IMR-90 (cell line): ENCODE measurements around the gene ACSL6. TPM values are rescaled to one million over a fixed set of nuclear protein-coding genes. Genes with fewer than 3 reads are reported as not detected.

Experiments
- ATAC-seq: fragments of 200-7000 bp; cut with Tn5 transposase; 2 replicates; pipeline ENCODE4 v1.9.1; 2020; ENCODE audit warnings: low read depth, mild to moderate bottlenecking, moderate library complexity
- BruUV-seq: library from RNA; stranded (reverse); fragments of 400-500 nt; replicated peaks from 2 replicates; lab custom pipeline; 2021; lab: Mats Ljungman, UMichigan
- CTCF ChIA-PET: fragments of 300-600 bp; formaldehyde crosslinking; extraction: SDS; loops from one replicate; lab custom pipeline; 2021; ENCODE audit warnings: antibody characterized with exemption; lab: Yijun Ruan, JAX
- POLR2A ChIA-PET: fragments of 300-600 bp; sonication (Branson Sonifier 250); formaldehyde crosslinking; loops from one replicate; lab custom pipeline; 2022; ENCODE audit warnings: antibody characterized with exemption; ENCODE audit not compliant: unreplicated experiment; lab: Charles Lee
- DNase-seq: peaks from one replicate; pipeline ENCODE4 v3.0.0; 2013
- H2AFZ ChIP-seq: replicated peaks from 2 replicates; pipeline ENCODE3; 2013; ENCODE audit warnings: low read length, mild to moderate bottlenecking; ENCODE audit not compliant: poor library complexity
- H2AK5ac ChIP-seq: 2 replicates; pipeline ENCODE4 v1.6.1; 2013; ENCODE audit warnings: low read depth, low read length, inconsistent platforms
- H2AK9ac ChIP-seq: replicated peaks from 2 replicates; pipeline ENCODE3; 2013; ENCODE audit warnings: mild to moderate bottlenecking, low read depth, low read length, moderate library complexity; ENCODE audit not compliant: poor library complexity
- H2BK120ac ChIP-seq: 2 replicates; pipeline ENCODE4 v1.6.1; 2013; ENCODE audit warnings: low read depth, low read length, inconsistent platforms
- H2BK15ac ChIP-seq: 3 replicates; pipeline ENCODE4 v1.6.1; 2013; ENCODE audit warnings: low read depth, low read length, inconsistent platforms
- H2BK20ac ChIP-seq: 2 replicates; pipeline ENCODE4 v1.6.1; 2013; ENCODE audit warnings: low read depth, mild to moderate bottlenecking, inconsistent platforms, low read length, moderate library complexity
- H2BK5ac ChIP-seq: 2 replicates; pipeline ENCODE4 v1.6.1; 2013; ENCODE audit warnings: mild to moderate bottlenecking, low read depth, low read length, inconsistent platforms; ENCODE audit not compliant: poor library complexity, severe bottlenecking
- H3K14ac ChIP-seq: replicated peaks from 2 replicates; pipeline ENCODE4 v1.6.1; 2013; ENCODE audit warnings: low read depth, low read length, inconsistent platforms
- H3K18ac ChIP-seq: 2 replicates; pipeline ENCODE4 v1.6.1; 2013; ENCODE audit warnings: low read depth, low read length, control low read depth
- H3K23ac ChIP-seq: 2 replicates; pipeline ENCODE4 v1.6.1; 2013; ENCODE audit warnings: low read depth, low read length, inconsistent platforms
- H3K27ac ChIP-seq: 2 replicates; pipeline ENCODE4 v1.5.1; 2013; ENCODE audit warnings: mild to moderate bottlenecking, control low read depth, low read length; ENCODE audit not compliant: insufficient read depth
- H3K27me3 ChIP-seq: 2 replicates; pipeline ENCODE4 v1.6.1; 2013; ENCODE audit warnings: low read length; ENCODE audit not compliant: control insufficient read depth, insufficient read depth
- H3K36me3 ChIP-seq: 2 replicates; pipeline ENCODE4 v1.6.1; 2013; ENCODE audit warnings: low read length, mixed read lengths; ENCODE audit not compliant: control insufficient read depth, insufficient read depth
- H3K4ac ChIP-seq: 2 replicates; pipeline ENCODE4 v1.6.1; 2013; ENCODE audit warnings: low read depth, low read length, inconsistent platforms
- H3K4me1 ChIP-seq: 2 replicates; pipeline ENCODE4 v1.6.1; 2013; ENCODE audit warnings: low read length, mixed read lengths; ENCODE audit not compliant: control insufficient read depth, insufficient read depth
- H3K4me2 ChIP-seq: 2 replicates; pipeline ENCODE4 v1.6.1; 2013; ENCODE audit warnings: low read depth, mild to moderate bottlenecking, control low read depth, low read length, moderate library complexity
- H3K4me3 ChIP-seq: 2 replicates; pipeline ENCODE4 v1.5.1; 2013; ENCODE audit warnings: low read depth, mild to moderate bottlenecking, control low read depth, low read length, moderate library complexity; ENCODE audit not compliant: insufficient read depth
- H3K56ac ChIP-seq: 2 replicates; pipeline ENCODE4 v1.6.1; 2013; ENCODE audit warnings: low read length, inconsistent platforms; ENCODE audit not compliant: insufficient read depth; ENCODE audit errors: extremely low read depth
- H3K79me1 ChIP-seq, 2 experiments: 2 replicates each; pipeline ENCODE4 v1.6.1; 2013; ENCODE audit warnings: low read length in 2 of 2, inconsistent platforms in 1 of 2, low read depth in 1 of 2
- H3K9ac ChIP-seq: 2 replicates; pipeline ENCODE4 v1.6.1; 2013; ENCODE audit warnings: low read depth, low read length, control low read depth
- H3K9me1 ChIP-seq: 2 replicates; pipeline ENCODE4 v1.6.1; 2013; ENCODE audit warnings: low read length, inconsistent platforms; ENCODE audit not compliant: insufficient read depth
- H3K9me3 ChIP-seq: 2 replicates; pipeline ENCODE4 v1.6.1; 2013; ENCODE audit warnings: low read length; ENCODE audit not compliant: control insufficient read depth, insufficient read depth
- H4K20me1 ChIP-seq: 2 replicates; pipeline ENCODE4 v1.6.1; 2013; ENCODE audit warnings: low read length, inconsistent platforms; ENCODE audit not compliant: insufficient read depth
- H4K5ac ChIP-seq: 2 replicates; pipeline ENCODE4 v1.6.1; 2013; ENCODE audit warnings: mild to moderate bottlenecking, low read depth, low read length, control low read depth
- H4K8ac ChIP-seq, 2 experiments: 2 replicates each; pipeline ENCODE4 v1.6.1; 2013; ENCODE audit warnings: low read depth in 2 of 2, low read length in 2 of 2, control low read depth in 1 of 2, inconsistent platforms in 1 of 2
- H4K91ac ChIP-seq: 2 replicates; pipeline ENCODE4 v1.6.1; 2013; ENCODE audit warnings: low read depth, low read length, inconsistent platforms; ENCODE audit not compliant: insufficient read depth
- BHLHE40 ChIP-seq: fragments of 150-350 bp; IDR thresholded peaks from 2 replicates; pipeline ENCODE4 v1.6.1; 2016; ENCODE audit warnings: mild to moderate bottlenecking, low read depth, low read length
- CEBPB ChIP-seq: IDR thresholded peaks from 2 replicates; pipeline ENCODE4 v1.6.1; 2012; ENCODE audit warnings: low read depth, low read length, improper control_type of control experiment
- CHD1 ChIP-seq: IDR thresholded peaks from 2 replicates; pipeline ENCODE4 v1.6.1; 2012; ENCODE audit warnings: low read depth, low read length, improper control_type of control experiment
- CTCF ChIP-seq: conservative IDR thresholded peaks from 2 replicates; pipeline ENCODE4 v1.5.1; 2012; ENCODE audit warnings: mild to moderate bottlenecking, low read depth, low read length, improper control_type of control experiment
- ELK1 ChIP-seq: fragments of 150-350 bp; IDR thresholded peaks from 2 replicates; pipeline ENCODE4 v1.6.1; 2016; ENCODE audit warnings: low read depth, mild to moderate bottlenecking, low read length, moderate library complexity, borderline replicate concordance
- FOS ChIP-seq: fragments of 150-350 bp; IDR thresholded peaks from 2 replicates; pipeline ENCODE4 v1.6.1; 2016; ENCODE audit warnings: low read depth, low read length
- MAFK ChIP-seq: IDR thresholded peaks from 2 replicates; pipeline ENCODE4 v1.6.1; 2012; ENCODE audit warnings: low read depth, low read length, improper control_type of control experiment
- MAZ ChIP-seq: IDR thresholded peaks from 2 replicates; pipeline ENCODE4 v1.6.1; 2012; ENCODE audit warnings: low read depth, mild to moderate bottlenecking, low read length, improper control_type of control experiment, moderate library complexity, borderline replicate concordance
- MXI1 ChIP-seq: IDR thresholded peaks from 2 replicates; pipeline ENCODE4 v1.6.1; 2012; ENCODE audit warnings: low read depth, mild to moderate bottlenecking, low read length, moderate library complexity, borderline replicate concordance
- NFE2L2 ChIP-seq: fragments of 150-350 bp; IDR thresholded peaks from 2 replicates; pipeline ENCODE4 v1.6.1; 2016; ENCODE audit warnings: low read depth, mild to moderate bottlenecking, low read length
- POLR2A ChIP-seq: IDR thresholded peaks from 2 replicates; pipeline ENCODE4 v1.6.1; 2012; ENCODE audit warnings: mild to moderate bottlenecking, low read depth, low read length
- RAD21 ChIP-seq: IDR thresholded peaks from 2 replicates; pipeline ENCODE4 v1.6.1; 2012; ENCODE audit warnings: low read length, improper control_type of control experiment
- RCOR1 ChIP-seq: IDR thresholded peaks from 2 replicates; pipeline ENCODE4 v1.6.1; 2012; ENCODE audit warnings: mild to moderate bottlenecking, low read length, improper control_type of control experiment; ENCODE audit not compliant: insufficient replicate concordance
- RFX5 ChIP-seq: IDR thresholded peaks from 2 replicates; pipeline ENCODE4 v1.8.0; 2012; ENCODE audit warnings: low read depth, mild to moderate bottlenecking, low read length, moderate library complexity
- SMC3 ChIP-seq: fragments of 150-350 bp; IDR thresholded peaks from 2 replicates; pipeline ENCODE4 v1.6.1; 2016; ENCODE audit warnings: low read depth, mild to moderate bottlenecking, antibody characterized with exemption, low read length, moderate library complexity
- USF2 ChIP-seq: fragments of 150-350 bp; IDR thresholded peaks from 2 replicates; pipeline ENCODE4 v1.6.1; 2017; ENCODE audit warnings: mild to moderate bottlenecking, antibody characterized with exemption, low read length, low read depth
- WGBS, 2 experiments: methylation state at CpG; one replicate each; pipeline versions ENCODE4 v1.1.5 to v1.1.7; 2013; ENCODE audit warnings: missing lambda C conversion rate in 2 of 2; ENCODE audit not compliant: insufficient read length in 1 of 2; ENCODE audit errors: extremely low coverage in 2 of 2; 5-methylcytosine and 5-hydroxymethylcytosine counted together
- dilution Hi-C: fragments of 300-500 bp; cut with HindIII; formaldehyde crosslinking; loops from one replicate; pipeline ENCODE4 v1.14.3; 2018; ENCODE audit warnings: low sequenced_read_pairs; ENCODE audit not compliant: unreplicated experiment
- in situ Hi-C: fragments of 300-500 bp; cut with MboI; formaldehyde crosslinking; loops from 3 replicates; pipeline ENCODE4 v1.14.3; 2019; ENCODE audit warnings: low sequenced_read_pairs, inconsistent platforms, mixed read lengths
- intact Hi-C: fragments of 100-400 bp; cut with micrococcal nuclease; formaldehyde crosslinking; loops from 2 replicates; pipeline ENCODE4 v1.10.0; 2022
- polyA plus RNA-seq, 3 experiments: library from polyadenylated mRNA; depleted of rRNA; stranded (reverse); fragments of >200 nt; gene quantifications; 2 replicates each; pipeline ENCODE4 v1.2.3, GENCODE V29; 2012; ENCODE audit warnings: low replicate concordance in 1 of 3
- total RNA-seq: library from RNA; depleted of rRNA; stranded (reverse); fragments of >200 nt; gene quantifications from 2 replicates; pipeline ENCODE4 v1.2.3, GENCODE V29; 2012

ACSL6 gene
- total and polyA plus RNA-seq, 2 of the 4 experiments (the other 2 are of a cell fraction): not detected

- no peak overlapping the region for H4K91ac ChIP-seq
- no peak overlapping the region for H2BK5ac ChIP-seq
- no peak overlapping the region for H3K18ac ChIP-seq
- no peak overlapping the region for H2BK20ac ChIP-seq
- intact Hi-C loops: no loop called here
- H2AFZ ChIP-seq: no peak overlapping the region
- H2AK9ac ChIP-seq: no peak overlapping the region
- in situ Hi-C loops: no loop called here
- H4K5ac ChIP-seq: no peak overlapping the region
- H3K23ac ChIP-seq: no peak overlapping the region
- ChIA-PET POLR2A (no interaction called here), CTCF (no interaction called here)
- 61% methylated on average over 6 of the region's 9 CpGs; no CpG with 5 or more reads in 1 of the 2 experiments for WGBS, 2 experiments
- H3K4ac ChIP-seq: no peak overlapping the region
- no peak overlapping the region for H2BK15ac ChIP-seq
- no peak overlapping the region for H2BK120ac ChIP-seq
- no peaks in the 10 kb centered on the region for H3K79me1 ChIP-seq
- H3K56ac ChIP-seq: no peak overlapping the region
- no TSS peak for BruUV-seq
- H3K9me3 ChIP-seq: no peaks in the 10 kb centered on the region
- no peaks in the 10 kb centered on the region for H3K36me3 ChIP-seq
- no peak overlapping the region for H3K4me3 ChIP-seq
- no peak for TF ChIP-seq CTCF
- no peak for TF ChIP-seq POLR2A
- no peak for TF ChIP-seq USF2
- no peak for TF ChIP-seq BHLHE40
- no peak for TF ChIP-seq RCOR1
- TF ChIP-seq MXI1: no peak
- no peak for TF ChIP-seq MAZ
- no peak for TF ChIP-seq SMC3
- no peak for TF ChIP-seq NFE2L2
- no peak for TF ChIP-seq RAD21
- no peak for TF ChIP-seq MAFK
- no peak for TF ChIP-seq CHD1
- TF ChIP-seq CEBPB: no peak
- no peak for TF ChIP-seq ELK1
- TF ChIP-seq RFX5: no peak
- no peak for TF ChIP-seq FOS
- H3K4me2 ChIP-seq: no peak overlapping the region
- no peak overlapping the region for H4K8ac ChIP-seq
- dilution Hi-C loops: no loop called here
- DNase-seq (no peak), ATAC-seq (no peak)
- H3K4me1 ChIP-seq: no peaks in the 10 kb centered on the region
- no peaks in the 10 kb centered on the region for H3K9me1 ChIP-seq
- no peak overlapping the region for H3K14ac ChIP-seq
- H4K20me1 ChIP-seq: no peaks in the 10 kb centered on the region
- peaks cover 3% of the 10 kb centered on the region for H3K27me3 ChIP-seq
- H2AK5ac ChIP-seq: no peak overlapping the region
- H3K27ac ChIP-seq: no peak overlapping the region
- H3K9ac ChIP-seq: no peak overlapping the region
Measured at GRCh38 chr5:131973089-131973712, 38.3 kb downstream of the ACSL6 start.
